DLD1 (cell line): Measurements from ENCODE around the gene ZDHHC14.

ENCODE experiments used
- in situ Hi-C: cut with HindIII; loops from 2 replicates; pipeline ENCODE4 v1.10.0; 2017; ENCODE audit warnings: low sequenced_read_pairs

Gene ZDHHC14

GRCh38 chr6:157513004-157513603 is 132.1 kb downstream of the ZDHHC14 start:
- in situ Hi-C loops: no loop called here

DNA sequence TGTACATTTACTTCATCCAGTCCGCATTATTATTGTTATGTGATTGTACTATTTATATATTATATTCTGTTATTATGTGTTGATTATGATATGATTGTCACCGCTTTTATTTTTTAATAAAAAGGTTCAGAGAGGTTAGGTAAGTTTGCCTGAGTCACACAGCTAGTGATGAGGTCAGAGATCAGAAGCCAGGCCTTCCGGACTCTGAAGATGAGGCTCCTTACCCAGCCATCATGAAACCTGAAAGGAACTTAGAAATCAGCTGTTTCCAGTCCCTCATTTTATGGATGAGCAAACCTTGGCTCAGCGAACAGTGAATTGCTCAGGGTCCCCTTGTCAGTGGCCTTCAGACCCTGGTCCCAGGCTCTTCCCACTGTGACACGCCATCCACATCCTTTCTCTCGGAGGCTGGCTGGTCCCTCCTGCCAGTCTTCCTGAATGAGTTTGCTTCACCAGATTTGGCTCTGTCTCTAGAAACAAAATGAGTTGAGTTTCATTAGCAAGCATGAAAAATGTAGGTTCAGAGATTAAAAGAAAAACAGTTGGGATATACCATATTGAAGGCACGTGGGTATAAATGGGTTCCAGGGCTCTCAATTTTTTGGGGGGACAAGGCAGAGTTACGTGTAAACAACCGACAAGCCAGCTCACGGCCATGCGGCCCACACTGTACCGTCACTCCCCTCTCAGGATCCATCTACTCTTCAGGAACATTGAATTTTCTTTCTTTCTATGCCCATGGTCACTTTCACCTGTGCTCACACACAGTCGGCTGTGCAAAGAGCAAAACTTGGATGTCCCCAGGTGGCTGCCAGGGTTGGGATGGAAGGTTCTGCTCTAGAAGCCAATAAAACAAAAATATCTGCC is 132.9 kb downstream of the ZDHHC14 start:
- in situ Hi-C loops: no loop called here

DNA sequence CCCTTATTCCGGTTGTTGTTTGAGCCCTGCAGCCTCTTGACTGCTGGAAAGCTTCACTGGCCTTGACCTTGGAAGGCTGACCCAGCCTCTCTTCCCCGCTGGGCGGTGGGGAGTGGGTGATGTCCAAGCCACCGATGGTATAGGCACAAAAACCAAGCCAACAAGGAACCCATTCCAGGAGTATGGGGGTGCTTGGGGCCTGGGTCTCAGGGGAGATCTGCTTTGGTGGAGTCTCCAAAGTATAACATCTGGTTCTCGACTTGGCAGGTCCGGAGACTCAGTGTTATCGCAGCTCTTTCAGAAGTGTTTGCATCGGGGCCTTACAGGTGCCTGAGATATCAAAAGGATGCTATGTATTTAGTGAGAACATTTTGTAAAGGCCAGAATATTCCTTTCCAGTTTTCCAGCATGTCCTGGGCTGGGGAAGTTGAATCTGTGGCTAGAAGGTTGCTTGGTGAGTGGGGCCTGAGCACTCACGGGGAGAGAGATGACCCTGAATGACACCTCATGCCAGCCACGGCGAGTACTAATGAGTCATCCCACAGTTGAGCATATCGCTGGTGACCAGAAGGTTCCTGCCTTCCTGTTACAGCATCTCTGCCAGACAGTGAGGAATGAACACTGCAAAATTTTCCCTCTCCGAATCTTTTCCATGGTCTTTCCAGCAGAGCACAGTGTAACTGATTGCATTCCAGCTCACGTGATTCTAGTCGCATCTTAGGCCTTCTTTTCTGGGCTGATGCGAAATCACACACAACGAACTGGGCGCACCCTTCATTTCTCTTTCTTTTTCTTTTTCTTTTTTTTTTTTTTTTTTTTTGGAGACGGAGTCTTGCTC is 133.9 kb downstream of the ZDHHC14 start:
- in situ Hi-C loops: no loop called here

- in situ Hi-C loops: no loop called here
Observed at GRCh38 chr6:157516319-157517026, 135.5 kb downstream of the ZDHHC14 start.

DNA sequence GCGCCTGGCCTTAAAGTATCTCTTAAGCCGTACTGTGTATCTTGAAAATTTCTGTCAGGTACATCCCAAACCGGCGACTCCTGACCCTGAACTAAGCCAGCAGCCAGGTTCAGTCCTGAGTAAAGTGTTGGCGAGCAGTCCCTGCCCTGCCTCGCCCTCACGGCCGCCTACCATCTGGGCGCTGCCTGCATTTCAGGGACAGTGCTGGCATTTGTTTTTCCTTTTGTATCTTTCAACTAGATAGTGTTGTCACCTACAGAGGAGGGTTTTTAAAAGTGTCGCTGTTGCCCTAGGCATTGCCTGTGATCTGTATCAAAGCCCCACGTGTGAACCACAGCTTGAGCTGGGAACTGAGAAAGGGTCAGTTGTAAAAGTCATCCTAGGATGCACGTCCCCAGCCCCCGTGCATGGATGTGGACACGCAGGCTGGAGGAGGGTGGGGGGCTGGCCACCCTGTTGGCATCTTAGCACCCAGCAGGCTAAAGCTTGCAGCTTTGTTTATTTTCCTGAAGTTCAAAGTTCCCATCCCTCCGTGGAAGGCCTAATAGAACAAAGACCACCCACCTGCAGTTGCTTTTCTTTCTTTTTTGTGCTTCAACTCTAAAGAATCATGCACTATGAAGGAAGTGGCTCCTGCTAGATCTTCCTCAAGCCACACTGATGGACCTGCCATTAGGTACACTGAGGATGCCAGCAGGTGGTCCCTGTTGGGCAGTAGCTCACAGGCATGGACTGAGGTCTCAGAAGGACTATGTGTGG is 136.8 kb downstream of the ZDHHC14 start:
- in situ Hi-C loops: no loop called here

GRCh38 chr6:157518397-157519250 is 137.6 kb downstream of the ZDHHC14 start:
- in situ Hi-C loops: no loop called here

GRCh38 chr6:157519255-157520116 is 138.5 kb downstream of the ZDHHC14 start:
- in situ Hi-C loops: no loop called here

- in situ Hi-C loops: no loop called here
Observed at GRCh38 chr6:157520117-157520406, 139.1 kb downstream of the ZDHHC14 start.

DNA sequence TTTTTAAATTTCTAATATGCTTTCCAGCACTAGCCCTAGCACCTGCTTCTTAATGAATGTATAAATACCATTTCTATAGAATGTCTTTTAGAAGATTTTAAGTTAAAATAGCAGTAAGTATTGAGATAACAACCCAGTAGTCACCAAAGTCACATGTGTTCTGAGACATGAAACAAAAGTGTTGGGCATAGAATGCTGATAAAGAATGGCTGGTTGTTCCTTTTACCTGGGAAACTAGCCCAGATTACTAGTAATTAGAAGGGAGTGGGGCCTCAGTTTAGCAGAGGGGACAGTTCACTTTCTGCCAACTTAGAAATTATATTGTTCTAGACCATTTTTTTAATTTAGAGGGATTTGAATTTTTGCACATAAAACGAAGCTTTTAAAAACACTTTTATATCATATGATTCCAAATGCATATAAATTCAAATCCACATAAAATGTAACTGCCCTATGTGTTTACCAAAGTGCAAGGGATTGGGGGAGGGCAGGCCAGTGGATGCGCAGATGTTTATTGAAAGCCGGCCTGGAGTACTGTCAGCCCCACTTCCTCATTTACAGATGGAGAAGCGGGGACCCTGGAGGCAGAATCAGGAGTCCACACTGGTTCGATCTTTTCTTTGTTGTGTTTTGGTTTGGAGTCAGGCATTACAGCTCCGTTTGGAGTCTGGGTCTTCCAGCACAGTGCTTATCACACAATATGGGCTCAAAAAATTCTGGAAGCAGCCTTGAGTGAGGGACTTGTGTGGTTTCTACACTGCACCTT is 139.8 kb downstream of the ZDHHC14 start:
- in situ Hi-C loops: no loop called here

GRCh38 chr6:157521362-157522335 is 140.7 kb downstream of the ZDHHC14 start:
- in situ Hi-C loops: no loop called here

DNA sequence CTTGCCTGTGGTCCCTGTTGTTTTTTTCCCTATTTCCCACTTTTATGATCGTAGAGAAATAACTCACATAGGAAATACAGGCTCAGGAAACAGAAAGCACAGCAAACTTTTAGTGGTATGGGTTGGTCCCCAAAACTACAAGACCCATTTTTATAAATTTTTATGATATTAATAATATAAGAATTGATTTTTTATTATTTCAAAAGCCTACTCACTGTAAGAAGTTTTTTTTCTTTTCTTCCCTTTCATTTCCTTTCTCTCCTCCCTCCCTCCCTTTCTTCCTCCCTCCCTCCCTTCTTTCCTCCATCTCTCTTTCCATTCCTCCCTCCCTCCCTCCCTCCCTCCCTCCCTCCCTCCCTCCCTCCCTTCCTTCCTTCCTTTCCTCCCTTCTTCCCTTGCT is 141.5 kb downstream of the ZDHHC14 start:
- in situ Hi-C loops: no loop called here

- in situ Hi-C loops: no loop called here
Observed at GRCh38 chr6:157524735-157525134, 143.7 kb downstream of the ZDHHC14 start.

DNA sequence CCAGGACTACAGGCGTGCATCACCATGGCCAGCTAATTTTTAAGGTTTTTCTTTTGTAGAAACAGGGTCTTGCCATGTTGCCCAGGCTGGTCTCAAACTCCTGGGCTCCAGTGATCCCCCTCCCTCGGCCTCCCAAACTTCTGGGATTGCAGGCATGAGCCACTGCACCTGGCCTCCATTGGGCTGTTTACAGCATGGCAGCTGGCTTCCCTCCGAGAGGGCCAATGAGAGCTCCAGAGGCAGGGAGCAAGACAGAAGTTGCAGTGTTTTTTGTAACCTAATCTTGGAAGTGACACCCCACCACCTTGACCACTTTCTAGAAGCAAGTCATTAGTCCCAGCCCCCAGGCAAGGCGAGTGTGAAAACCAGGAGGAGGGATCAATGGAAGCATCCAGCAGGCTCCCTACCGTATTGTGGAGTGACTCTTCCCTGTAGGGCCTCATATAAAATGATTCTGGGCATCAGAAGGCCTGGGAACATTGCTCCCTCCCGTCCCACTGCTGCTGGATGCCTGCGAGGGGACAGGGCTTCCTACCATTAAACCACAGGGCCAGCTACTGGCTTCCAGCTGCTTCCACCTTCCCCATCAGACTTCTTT is 144.4 kb downstream of the ZDHHC14 start:
- in situ Hi-C loops: no loop called here

GRCh38 chr6:157525918-157526425 is 145.0 kb downstream of the ZDHHC14 start:
- in situ Hi-C loops: no loop called here

- in situ Hi-C loops: no loop called here
Observed at GRCh38 chr6:157527471-157527907, 146.5 kb downstream of the ZDHHC14 start.
